ENCODE measurements around the gene NUDCD3.

- no peak for TF ChIP-seq POLR2AphosphoS5 (IDR thresholded peaks at IDR 0.05; ENCODE audit: borderline replicate concordance, low read depth, low read length)
- TF ChIP-seq EZH2 (IDR thresholded peaks at IDR 0.05): no peak
Measured at GRCh38 chr7:44531421-44532380, 41.2 kb upstream of the NUDCD3 start.
